Activated CD4-positive, alpha-beta memory T cell treated with anti-CD3 and anti-CD28 coated beads, Interleukin-2, amount 10 ng/mL, durations not matched to agents 7 days and 5 days (primary cell): ENCODE results near the gene LRRC49. TPM values are rescaled to one million over a fixed set of nuclear protein-coding genes. Genes with fewer than 3 reads are reported as not detected.

Source experiments
- CTCF ChIA-PET: fragments of 350-600 bp; sonication (Branson Sonifier 250); formaldehyde crosslinking; loops from one replicate; lab custom pipeline; 2021; ENCODE audit warnings: antibody characterized with exemption, inconsistent platforms; lab: Charles Lee
- POLR2A ChIA-PET: fragments of 350-600 bp; sonication (Branson Sonifier 250); formaldehyde crosslinking; loops from one replicate; lab custom pipeline; 2021; ENCODE audit warnings: antibody characterized with exemption; lab: Charles Lee
- DNase-seq: peaks from one replicate; pipeline ENCODE4 v3.0.0-alpha.2; 2020
- H3K27ac Mint-ChIP-seq: one replicate; pipeline ENCODE4 v1.8.0; 2021; ENCODE audit warnings: mild to moderate bottlenecking, mixed read lengths
- H3K27me3 Mint-ChIP-seq: one replicate; pipeline ENCODE4 v1.8.0; 2021; ENCODE audit warnings: mixed read lengths
- H3K36me3 Mint-ChIP-seq: one replicate; pipeline ENCODE4 v1.8.0; 2021; ENCODE audit warnings: low read depth, mixed read lengths
- H3K4me1 Mint-ChIP-seq: one replicate; pipeline ENCODE4 v1.8.0; 2021; ENCODE audit warnings: mixed read lengths
- H3K4me3 Mint-ChIP-seq: one replicate; pipeline ENCODE4 v1.8.0; 2021; ENCODE audit warnings: mild to moderate bottlenecking, mixed read lengths
- H3K9me3 Mint-ChIP-seq: one replicate; pipeline ENCODE4 v1.8.0; 2021; ENCODE audit warnings: mixed read lengths
- total RNA-seq, 2 experiments: library from RNA; stranded (reverse); gene quantifications; one replicate each; pipeline ENCODE4 v1.2.3, GENCODE V29; 2021

LRRC49 gene
- not detected for total RNA-seq

DNA sequence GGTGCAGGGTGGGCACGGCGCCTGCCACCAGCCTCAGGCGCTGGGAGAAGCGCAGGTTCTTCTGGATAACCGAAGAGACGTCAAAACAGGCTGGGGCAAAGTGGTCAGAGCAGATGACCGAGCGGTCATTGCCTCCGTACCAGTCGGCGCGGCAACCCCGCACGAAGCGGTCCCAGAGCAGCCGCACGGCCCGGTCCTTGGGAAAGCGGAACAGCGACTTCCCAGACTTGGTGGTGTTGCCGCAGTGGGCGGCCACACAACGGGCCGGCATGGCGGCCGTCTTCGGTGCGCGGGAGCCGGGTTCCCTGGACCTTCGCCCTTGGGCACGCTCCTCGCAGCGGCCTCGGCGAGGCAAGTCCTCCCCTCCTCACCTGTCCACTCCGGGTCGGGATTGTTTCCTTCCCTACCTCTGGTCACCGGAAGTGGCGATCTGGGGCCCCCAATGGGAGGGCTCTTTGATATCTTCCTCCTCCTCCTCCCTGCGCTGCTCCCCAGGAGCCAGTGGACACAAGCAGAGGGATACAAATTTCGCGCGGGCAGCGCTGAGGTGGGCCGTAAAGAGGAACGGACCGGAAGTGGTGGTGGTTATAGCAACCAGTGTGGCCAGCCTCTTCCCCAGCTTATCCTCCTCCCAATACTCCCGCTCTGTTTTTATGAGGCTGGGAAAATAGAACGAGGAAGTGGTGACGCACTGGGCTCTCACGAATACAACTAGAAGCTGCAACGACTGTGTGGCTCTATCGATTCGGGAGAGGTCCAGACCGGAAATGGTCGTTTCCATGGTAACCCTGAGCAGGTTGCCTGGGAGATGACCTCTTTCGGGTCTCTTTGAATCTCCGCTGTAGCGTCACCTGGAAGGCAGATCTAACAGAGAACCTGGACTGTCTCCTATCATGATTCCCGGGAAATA is at the start of gene LRRC49, which contains the start of gene THAP10:
Gene LRRC49, plus strand, starts transcription at position 825 of the 910 bp plus-strand sequence. Its CDS starts 69 bp downstream, at position 894.
Gene THAP10, minus strand, starts transcription at position 432 of the 910 bp plus-strand sequence. Its CDS starts 161 bp downstream, at position 271.
- H3K4me1 Mint-ChIP-seq: peaks cover 12% of the 10 kb centered on the region
- H3K27ac Mint-ChIP-seq: no peak within 1 kb of the TSS
- H3K4me3 Mint-ChIP-seq: peak within 1 kb of the TSS; percentile 78
- ChIA-PET POLR2A (no interaction called here), CTCF (no interaction called here)
- DNase-seq: peak; percentile 59
- H3K36me3 Mint-ChIP-seq: no peaks in the 10 kb centered on the region
- H3K9me3 Mint-ChIP-seq: no peaks in the 10 kb centered on the region
- peaks cover 42% of the 10 kb centered on the region for H3K27me3 Mint-ChIP-seq

- ChIA-PET POLR2A (no interaction called here), CTCF (no interaction called here)
- H3K4me3 Mint-ChIP-seq: no peak overlapping the region
- no peaks in the 10 kb centered on the region for H3K4me1 Mint-ChIP-seq
- H3K27me3 Mint-ChIP-seq: peaks cover 19% of the 10 kb centered on the region
- no peaks in the 10 kb centered on the region for H3K9me3 Mint-ChIP-seq
- no peak for DNase-seq
- no peak overlapping the region for H3K27ac Mint-ChIP-seq
- H3K36me3 Mint-ChIP-seq: no peaks in the 10 kb centered on the region
These were observed 46.8 kb upstream of the LRRC49 start for GRCh38 chr15:70845602-70846360.

GRCh38 chr15:70851889-70852288 is 40.7 kb upstream of the LRRC49 start:
- ChIA-PET CTCF (no interaction called here), POLR2A (no interaction called here)
- H3K27ac Mint-ChIP-seq: no peak overlapping the region
- H3K27me3 Mint-ChIP-seq: peaks cover 58% of the 10 kb centered on the region
- peaks cover 3% of the 10 kb centered on the region for H3K4me1 Mint-ChIP-seq
- no peaks in the 10 kb centered on the region for H3K9me3 Mint-ChIP-seq
- DNase-seq: no peak
- H3K4me3 Mint-ChIP-seq: no peak overlapping the region
- H3K36me3 Mint-ChIP-seq: no peaks in the 10 kb centered on the region

DNA sequence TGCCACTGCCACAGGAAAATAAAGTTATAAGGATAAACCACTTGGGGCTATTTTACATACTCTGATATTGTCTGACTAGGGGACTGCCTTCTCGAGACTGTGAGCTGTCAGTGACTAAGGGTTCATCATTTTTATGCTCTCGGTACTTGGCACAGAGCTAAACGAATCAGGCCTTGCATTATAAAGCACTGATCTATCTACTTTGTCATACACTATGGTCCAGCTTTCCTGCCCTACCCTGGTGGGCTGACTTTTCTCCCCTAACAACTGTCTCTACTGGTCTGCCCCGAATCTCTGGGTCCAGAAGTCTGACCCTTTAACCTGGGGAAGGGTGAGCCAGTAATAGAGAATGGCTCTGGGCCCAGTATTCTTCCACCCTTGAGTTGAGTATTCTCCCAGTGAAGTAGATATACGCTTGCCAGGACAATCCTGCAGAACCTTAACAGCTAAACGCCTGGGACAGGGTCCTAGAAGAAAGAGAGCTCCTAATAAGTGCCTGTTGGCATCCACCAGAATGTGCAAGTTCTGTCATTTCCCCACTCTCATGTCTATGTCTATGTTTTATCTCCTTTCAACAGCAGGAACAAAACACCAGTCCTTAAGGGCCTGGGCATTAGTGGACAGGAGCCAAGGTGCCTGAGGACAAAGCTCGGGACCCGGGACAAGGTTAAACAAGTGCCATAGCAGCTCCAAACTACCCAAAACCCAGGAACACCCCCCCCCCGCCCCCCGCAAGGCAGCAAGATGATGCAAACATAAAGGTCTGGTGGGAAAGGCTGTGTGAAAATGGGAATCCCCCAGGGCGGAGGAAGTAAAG is 39.9 kb upstream of the LRRC49 start:
- no peak overlapping the region for H3K27ac Mint-ChIP-seq
- no peak for DNase-seq
- POLR2A ChIA-PET: no interaction called here
- no peaks in the 10 kb centered on the region for H3K9me3 Mint-ChIP-seq
- CTCF ChIA-PET: no interaction called here
- H3K4me1 Mint-ChIP-seq: peaks cover 3% of the 10 kb centered on the region
- peaks cover 57% of the 10 kb centered on the region for H3K27me3 Mint-ChIP-seq
- no peaks in the 10 kb centered on the region for H3K36me3 Mint-ChIP-seq
- H3K4me3 Mint-ChIP-seq: no peak overlapping the region

- no peak overlapping the region for H3K4me3 Mint-ChIP-seq
- H3K27me3 Mint-ChIP-seq: peaks cover 53% of the 10 kb centered on the region
- ChIA-PET CTCF (no interaction called here), POLR2A (no interaction called here)
- H3K4me1 Mint-ChIP-seq: peaks cover 3% of the 10 kb centered on the region
- no peaks in the 10 kb centered on the region for H3K36me3 Mint-ChIP-seq
- H3K27ac Mint-ChIP-seq: no peak overlapping the region
- no peak for DNase-seq
- no peaks in the 10 kb centered on the region for H3K9me3 Mint-ChIP-seq
These were observed 39.2 kb upstream of the LRRC49 start for GRCh38 chr15:70853318-70853972.

DNA sequence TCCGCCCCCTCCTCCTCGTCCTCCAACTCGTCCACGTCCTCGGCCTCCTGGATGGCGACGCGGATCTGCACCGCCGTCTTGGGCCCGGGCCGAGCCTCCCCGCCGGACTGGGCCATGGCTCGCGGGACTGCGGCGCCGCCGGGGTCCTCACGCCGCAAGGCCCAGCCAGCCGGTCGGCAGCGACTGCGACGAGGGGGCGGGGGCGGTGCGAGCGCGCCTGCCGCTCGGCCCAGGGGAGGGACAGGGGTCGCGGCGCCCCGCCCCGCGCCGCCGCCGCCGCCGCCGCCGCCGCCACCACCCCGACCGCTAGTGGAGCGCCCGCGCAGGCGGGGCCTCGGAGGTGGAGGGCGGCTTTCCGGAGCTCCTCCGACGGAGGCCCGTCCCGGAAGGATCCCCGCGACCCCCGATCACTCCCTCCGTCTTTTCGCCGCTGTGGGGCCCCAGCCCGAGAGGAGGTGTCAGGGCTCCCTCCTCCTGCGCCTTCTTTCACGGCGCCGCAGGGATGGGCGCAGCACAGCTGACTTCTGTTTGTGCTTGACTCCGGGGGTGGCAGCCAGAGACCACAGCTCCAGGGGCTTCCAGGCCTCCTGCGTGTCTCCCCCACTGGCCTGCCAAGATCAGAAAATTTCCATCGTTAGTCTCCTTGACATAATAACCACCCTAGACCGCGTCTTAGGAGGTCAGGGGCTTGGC is 38.5 kb upstream of the LRRC49 start, which contains the start of gene LARP6:
Gene LARP6, minus strand, starts transcription at position 185 of the 693 bp plus-strand sequence. Its CDS starts 69 bp downstream, at position 116.
- ChIA-PET CTCF (no interaction called here), POLR2A (no interaction called here)
- H3K27ac Mint-ChIP-seq: no peak within 1 kb of the TSS
- H3K36me3 Mint-ChIP-seq: no peaks in the 10 kb centered on the region
- H3K27me3 Mint-ChIP-seq: peaks cover 53% of the 10 kb centered on the region
- peak within 1 kb of the TSS; percentile 30 for H3K4me3 Mint-ChIP-seq
- H3K9me3 Mint-ChIP-seq: no peaks in the 10 kb centered on the region
- H3K4me1 Mint-ChIP-seq: peaks cover 3% of the 10 kb centered on the region
- DNase-seq: no peak

- Mint-ChIP-seq H3K27ac (no peak overlapping the region), H3K27me3 (peaks cover 53% of the 10 kb centered on the region), H3K36me3 (no peaks in the 10 kb centered on the region), H3K4me1 (peaks cover 3% of the 10 kb centered on the region), H3K9me3 (no peaks in the 10 kb centered on the region), H3K4me3 (peak overlapping the region; percentile 30)
- ChIA-PET CTCF (no interaction called here), POLR2A (no interaction called here)
- DNase-seq: no peak
These were observed 38.0 kb upstream of the LRRC49 start for GRCh38 chr15:70854666-70854976.

- Mint-ChIP-seq H3K36me3 (no peaks in the 10 kb centered on the region), H3K4me3 (no peak overlapping the region), H3K27me3 (peaks cover 42% of the 10 kb centered on the region), H3K4me1 (peaks cover 3% of the 10 kb centered on the region), H3K9me3 (no peaks in the 10 kb centered on the region), H3K27ac (no peak overlapping the region)
- ChIA-PET CTCF (no interaction called here), POLR2A (no interaction called here)
- DNase-seq: no peak
These were observed 36.9 kb upstream of the LRRC49 start for GRCh38 chr15:70855764-70856163.

DNA sequence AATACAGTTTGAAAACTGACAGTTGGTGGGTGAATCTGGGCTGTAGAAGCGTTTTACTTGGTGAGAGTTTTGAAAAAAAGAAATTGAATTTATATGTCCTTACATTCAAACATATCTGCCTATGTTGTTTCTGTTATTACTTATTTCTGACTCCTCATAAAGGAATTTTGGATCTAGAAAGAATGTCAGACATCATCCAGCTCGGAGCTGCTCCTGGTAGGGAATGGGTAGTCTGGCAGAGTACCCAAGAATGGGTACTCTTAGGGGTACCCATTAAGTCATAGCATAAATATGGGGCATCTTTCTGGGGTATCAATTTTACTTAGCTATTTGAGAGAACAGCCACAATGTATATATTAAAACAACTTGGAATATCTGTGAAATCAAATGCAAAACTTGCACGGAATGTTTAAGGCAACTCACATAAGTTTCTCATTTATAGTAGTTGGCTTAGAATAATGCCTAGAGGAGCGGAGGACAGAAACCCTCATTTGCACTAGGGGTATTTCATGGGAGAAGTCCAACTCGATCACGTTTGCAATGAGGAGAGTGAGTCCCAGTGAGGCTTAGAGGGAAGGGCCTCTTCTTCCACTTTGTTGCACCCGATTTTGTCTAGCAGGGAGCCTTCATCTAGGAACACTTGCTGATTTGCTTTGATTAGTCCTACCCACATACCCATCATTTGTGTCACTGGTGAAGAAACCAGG is 36.3 kb upstream of the LRRC49 start:
- no peaks in the 10 kb centered on the region for H3K9me3 Mint-ChIP-seq
- CTCF ChIA-PET: no interaction called here
- POLR2A ChIA-PET: no interaction called here

DNA sequence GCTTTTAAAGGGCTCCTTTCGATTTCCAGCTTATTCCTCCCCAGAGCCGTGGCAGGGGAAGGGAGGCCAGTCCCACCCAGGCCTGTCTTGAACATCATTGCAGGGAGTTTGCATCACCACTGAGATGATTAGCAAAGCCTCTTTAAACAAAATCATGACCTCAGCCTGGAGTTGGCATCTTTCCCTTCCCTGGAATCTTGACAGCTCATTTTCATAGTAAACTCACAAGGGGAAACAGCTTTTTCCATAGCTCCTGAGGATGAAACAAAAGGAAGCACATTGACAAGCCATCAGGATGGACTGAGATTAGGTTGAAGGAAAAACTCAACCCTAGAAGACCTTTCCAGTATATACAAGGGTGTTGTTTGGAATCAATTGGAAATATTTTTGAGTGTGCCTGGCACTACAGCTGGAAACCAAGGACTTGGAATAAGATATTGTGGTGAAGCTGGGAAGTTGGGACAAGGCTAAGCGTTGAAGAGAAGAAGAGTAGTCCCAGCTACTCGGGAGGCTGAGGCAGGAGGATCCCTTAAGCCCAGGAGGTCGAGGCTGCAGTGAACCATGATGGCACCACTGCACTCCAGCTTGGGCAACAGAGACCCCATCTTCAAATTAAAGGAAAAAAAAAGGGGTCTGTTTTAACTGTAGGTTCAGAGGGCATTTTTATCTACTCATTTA is 35.6 kb upstream of the LRRC49 start:
- H3K27ac Mint-ChIP-seq: no peak overlapping the region
- H3K36me3 Mint-ChIP-seq: no peaks in the 10 kb centered on the region
- no peaks in the 10 kb centered on the region for H3K9me3 Mint-ChIP-seq
- CTCF ChIA-PET: no interaction called here
- H3K4me1 Mint-ChIP-seq: peaks cover 3% of the 10 kb centered on the region
- peaks cover 32% of the 10 kb centered on the region for H3K27me3 Mint-ChIP-seq
- no peak for DNase-seq
- H3K4me3 Mint-ChIP-seq: no peak overlapping the region
- POLR2A ChIA-PET: no interaction called here

More for the DNA sequence above, 36.3 kb upstream of the LRRC49 start:
- Mint-ChIP-seq H3K4me1 (peaks cover 3% of the 10 kb centered on the region), H3K27ac (no peak overlapping the region), H3K4me3 (no peak overlapping the region), H3K36me3 (no peaks in the 10 kb centered on the region), H3K27me3 (peaks cover 39% of the 10 kb centered on the region)
- DNase-seq: no peak

- H3K4me1 Mint-ChIP-seq: peaks cover 3% of the 10 kb centered on the region
- no peak overlapping the region for H3K27ac Mint-ChIP-seq
- no peaks in the 10 kb centered on the region for H3K36me3 Mint-ChIP-seq
- ChIA-PET CTCF (no interaction called here), POLR2A (no interaction called here)
- DNase-seq: no peak
- H3K9me3 Mint-ChIP-seq: no peaks in the 10 kb centered on the region
- H3K27me3 Mint-ChIP-seq: peaks cover 25% of the 10 kb centered on the region
- no peak overlapping the region for H3K4me3 Mint-ChIP-seq
These were observed 34.9 kb upstream of the LRRC49 start for GRCh38 chr15:70857562-70858285.
